BE2C (cell line): ENCODE measurements around the gene C12orf56.
A peak's percentile ranks its signal among the peaks of the same experiment; 100 is the strongest.
"Not testable (repeated sequence)": the region's sequence is repeated elsewhere in the genome, so short reads cannot be mapped to it uniquely, and the experiment has no call there.

Experiments used
- DNase-seq: peaks from one replicate; pipeline ENCODE4 v3.0.0-alpha.2; 2020
- H3K27me3 ChIP-seq: fragments of 250-450 bp; sonication (Bioruptor Pico); 2 replicates; pipeline ENCODE4 v1.5.1; 2020; ENCODE audit warnings: mild to moderate bottlenecking
- H3K36me3 ChIP-seq: fragments of 250-450 bp; sonication (Bioruptor Pico); 2 replicates; pipeline ENCODE4 v1.5.1; 2020; ENCODE audit warnings: mild to moderate bottlenecking
- H3K4me1 ChIP-seq: fragments of 250-450 bp; sonication (Bioruptor Pico); 2 replicates; pipeline ENCODE4 v1.5.1; 2020
- H3K4me3 ChIP-seq: 2 replicates; pipeline ENCODE4 v1.5.1; 2011; ENCODE audit warnings: low read depth, low read length
- H3K9me3 ChIP-seq: fragments of 250-450 bp; sonication (Bioruptor Pico); 2 replicates; pipeline ENCODE4 v1.5.1; 2020
- TF ChIP-seq, protein P1 (sequence below): IDR thresholded peaks from 2 replicates; pipeline ENCODE4 v1.5.1; 2012; ENCODE audit warnings: mild to moderate bottlenecking, low read depth, low read length

The C12orf56 gene

DNA sequence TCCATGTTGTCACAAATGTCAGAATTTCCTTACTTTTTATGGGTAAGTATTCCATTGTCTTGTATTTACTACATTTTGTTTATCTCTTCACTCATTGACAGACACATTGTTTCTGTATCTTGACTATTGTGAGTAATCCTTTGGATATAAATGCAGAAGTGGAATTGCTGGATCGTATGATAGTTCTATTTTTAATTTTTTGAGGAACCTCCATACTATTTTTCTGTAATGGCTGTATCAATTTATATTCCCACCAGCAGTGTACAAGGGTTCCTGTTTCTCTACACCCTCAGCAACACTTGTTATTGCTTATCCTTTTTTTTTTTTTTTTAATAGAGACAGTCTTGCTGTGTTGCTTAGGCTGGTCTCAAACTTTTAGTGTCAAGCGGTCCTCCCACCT is 164.9 kb downstream of the C12orf56 start:
- no peak overlapping the region for H3K4me3 ChIP-seq
- H3K27me3 ChIP-seq = no peaks in the 10 kb centered on the region
- TF ChIP-seq, protein P1, sequence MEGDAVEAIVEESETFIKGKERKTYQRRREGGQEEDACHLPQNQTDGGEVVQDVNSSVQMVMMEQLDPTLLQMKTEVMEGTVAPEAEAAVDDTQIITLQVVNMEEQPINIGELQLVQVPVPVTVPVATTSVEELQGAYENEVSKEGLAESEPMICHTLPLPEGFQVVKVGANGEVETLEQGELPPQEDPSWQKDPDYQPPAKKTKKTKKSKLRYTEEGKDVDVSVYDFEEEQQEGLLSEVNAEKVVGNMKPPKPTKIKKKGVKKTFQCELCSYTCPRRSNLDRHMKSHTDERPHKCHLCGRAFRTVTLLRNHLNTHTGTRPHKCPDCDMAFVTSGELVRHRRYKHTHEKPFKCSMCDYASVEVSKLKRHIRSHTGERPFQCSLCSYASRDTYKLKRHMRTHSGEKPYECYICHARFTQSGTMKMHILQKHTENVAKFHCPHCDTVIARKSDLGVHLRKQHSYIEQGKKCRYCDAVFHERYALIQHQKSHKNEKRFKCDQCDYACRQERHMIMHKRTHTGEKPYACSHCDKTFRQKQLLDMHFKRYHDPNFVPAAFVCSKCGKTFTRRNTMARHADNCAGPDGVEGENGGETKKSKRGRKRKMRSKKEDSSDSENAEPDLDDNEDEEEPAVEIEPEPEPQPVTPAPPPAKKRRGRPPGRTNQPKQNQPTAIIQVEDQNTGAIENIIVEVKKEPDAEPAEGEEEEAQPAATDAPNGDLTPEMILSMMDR = no peak
- no peaks in the 10 kb centered on the region for H3K4me1 ChIP-seq
- H3K9me3 ChIP-seq = no peaks in the 10 kb centered on the region
- DNase-seq = no peak
- no peaks in the 10 kb centered on the region for H3K36me3 ChIP-seq

DNA sequence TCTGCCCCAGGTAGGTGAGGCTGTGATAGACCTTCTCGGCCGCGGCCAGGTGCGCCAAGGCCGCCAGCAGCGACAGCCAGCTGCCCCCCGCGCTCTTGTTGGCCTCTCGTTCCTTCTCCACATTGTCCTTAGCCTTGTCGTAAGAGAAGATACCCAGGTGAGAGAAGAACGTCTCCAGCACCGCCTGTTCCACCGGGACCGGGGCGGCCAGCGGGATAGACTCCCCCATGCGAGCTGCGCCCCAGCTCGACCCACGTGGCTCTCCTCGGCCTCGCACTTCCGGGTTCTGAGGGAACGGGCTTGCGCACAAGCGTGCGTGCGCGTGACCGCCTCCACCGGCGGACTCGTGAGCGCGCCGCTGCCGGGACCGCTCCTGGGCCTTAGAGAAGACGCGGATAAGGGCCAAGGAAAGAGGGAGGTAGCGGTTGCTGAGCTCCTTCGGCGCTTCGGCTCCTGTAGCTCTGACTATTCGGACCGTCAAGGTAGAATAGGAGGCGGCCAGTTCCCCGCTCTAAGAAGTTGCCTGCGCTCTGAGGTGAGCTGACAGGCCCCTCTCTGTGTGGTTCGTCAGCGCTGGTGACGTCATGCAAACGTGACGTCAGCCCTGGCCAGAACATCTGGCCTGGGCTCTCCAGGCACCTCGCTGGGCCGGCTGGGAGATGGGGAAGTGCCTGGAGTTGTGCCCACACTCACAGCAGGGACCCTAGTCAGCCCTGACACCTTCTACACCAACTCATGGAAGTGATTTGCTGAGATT is 168.4 kb downstream of the C12orf56 start, which contains the start of gene KICS2:
TSS of gene KICS2 (minus strand) at position 288 of the 757 bp plus-strand sequence. CDS start at position 229, 59 bp downstream.
- Histone ChIP-seq H3K4me1 (no peaks in the 10 kb centered on the region), H3K9me3 (no peaks in the 10 kb centered on the region), H3K27me3 (no peaks in the 10 kb centered on the region), H3K36me3 (no peaks in the 10 kb centered on the region), H3K4me3 (peak within 1 kb of the TSS; percentile 89)
- TF ChIP-seq, protein P1 = no peak
- peak; percentile 92 for DNase-seq

DNA sequence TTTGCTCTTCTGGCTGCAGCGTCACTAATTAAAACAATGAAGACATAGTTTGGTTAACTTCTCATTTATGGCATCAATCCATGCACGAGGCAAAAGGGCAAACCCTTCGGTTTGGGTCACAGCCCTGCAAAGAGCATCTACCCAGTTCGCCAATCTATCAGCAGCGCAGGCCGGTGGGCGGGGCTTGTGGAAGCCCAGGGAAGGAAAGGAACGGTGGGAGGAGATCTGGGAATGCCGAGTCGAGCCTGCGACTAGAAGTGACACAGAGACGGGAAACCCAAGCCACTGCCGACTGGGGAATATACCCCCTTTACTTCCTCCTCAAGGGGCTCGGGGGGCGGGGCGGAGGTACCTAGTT is 168.9 kb downstream of the C12orf56 start:
- Histone ChIP-seq H3K4me1 (no peaks in the 10 kb centered on the region), H3K9me3 (no peaks in the 10 kb centered on the region), H3K4me3 (peak overlapping the region; percentile 89), H3K36me3 (no peaks in the 10 kb centered on the region), H3K27me3 (no peaks in the 10 kb centered on the region)
- peak; percentile 93 for DNase-seq
- TF ChIP-seq, protein P1 = no peak

DNA sequence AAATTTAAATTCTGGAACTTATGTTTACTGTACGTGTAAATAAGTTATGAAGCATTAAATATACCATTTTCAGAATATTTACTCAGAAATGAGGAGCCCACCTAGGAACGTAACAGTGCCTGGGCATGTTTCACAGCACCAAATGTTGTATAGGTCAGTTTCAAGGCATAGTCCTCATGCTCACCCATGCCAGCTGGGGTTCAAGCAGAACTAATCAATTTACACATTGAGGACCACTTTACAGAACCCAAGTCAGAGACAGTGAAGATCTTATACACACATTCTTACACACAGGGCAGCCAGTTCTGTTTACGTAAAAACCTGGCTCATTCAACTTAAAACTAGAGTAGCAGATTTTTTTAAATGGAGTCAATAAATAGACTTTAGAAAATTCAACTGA is 170.5 kb downstream of the C12orf56 start:
- Histone ChIP-seq H3K27me3 (no peaks in the 10 kb centered on the region), H3K36me3 (no peaks in the 10 kb centered on the region), H3K4me3 (no peak overlapping the region), H3K9me3 (no peaks in the 10 kb centered on the region), H3K4me1 (no peaks in the 10 kb centered on the region)
- DNase-seq = no peak
- TF ChIP-seq, protein P1 = no peak

DNA sequence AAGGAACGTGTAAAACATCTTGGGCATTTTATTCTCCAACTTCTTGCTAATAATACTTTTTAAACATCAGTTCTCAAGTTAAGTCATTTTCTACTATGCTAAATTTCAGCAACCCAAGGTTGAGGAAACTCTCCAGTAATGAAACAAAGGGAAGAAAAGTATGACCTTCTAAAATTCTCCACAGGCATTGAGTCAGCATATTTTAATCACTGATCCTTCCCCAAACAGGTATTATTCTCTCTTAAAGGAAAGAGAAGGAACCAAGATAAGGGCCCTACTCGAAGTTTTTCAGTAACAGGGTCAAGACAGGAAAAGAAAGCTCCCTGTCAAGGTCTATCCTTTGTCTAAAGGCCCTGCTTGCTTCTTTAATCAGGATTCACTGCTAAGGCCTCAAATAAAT is 171.4 kb downstream of the C12orf56 start:
- H3K27me3 ChIP-seq = no peaks in the 10 kb centered on the region
- H3K9me3 ChIP-seq = no peaks in the 10 kb centered on the region
- TF ChIP-seq, protein P1 = no peak
- H3K4me1 ChIP-seq = no peaks in the 10 kb centered on the region
- no peak for DNase-seq
- no peaks in the 10 kb centered on the region for H3K36me3 ChIP-seq
- H3K4me3 ChIP-seq = no peak overlapping the region

DNA sequence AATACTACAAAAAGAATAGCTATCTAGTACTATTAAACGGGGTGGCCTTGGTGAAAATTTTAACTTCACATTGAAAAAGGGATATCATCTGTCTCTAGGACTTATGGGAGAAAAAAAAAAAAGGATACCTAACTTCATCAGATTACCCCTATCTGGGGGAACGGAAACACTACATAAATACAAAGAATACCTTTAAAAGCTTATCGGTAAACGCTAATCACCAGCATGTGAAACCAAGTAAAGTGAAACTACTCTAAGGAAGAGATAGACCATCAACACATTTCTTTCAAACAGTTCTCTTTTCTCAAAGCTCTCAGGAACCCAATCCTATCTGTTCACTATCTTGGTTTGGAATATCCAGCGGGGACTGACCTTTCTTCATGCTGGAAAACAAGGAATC is 172.0 kb downstream of the C12orf56 start:
- Histone ChIP-seq H3K36me3 (no peaks in the 10 kb centered on the region), H3K4me1 (no peaks in the 10 kb centered on the region), H3K4me3 (no peak overlapping the region), H3K9me3 (no peaks in the 10 kb centered on the region), H3K27me3 (no peaks in the 10 kb centered on the region)
- TF ChIP-seq, protein P1 = no peak
- DNase-seq = no peak

DNA sequence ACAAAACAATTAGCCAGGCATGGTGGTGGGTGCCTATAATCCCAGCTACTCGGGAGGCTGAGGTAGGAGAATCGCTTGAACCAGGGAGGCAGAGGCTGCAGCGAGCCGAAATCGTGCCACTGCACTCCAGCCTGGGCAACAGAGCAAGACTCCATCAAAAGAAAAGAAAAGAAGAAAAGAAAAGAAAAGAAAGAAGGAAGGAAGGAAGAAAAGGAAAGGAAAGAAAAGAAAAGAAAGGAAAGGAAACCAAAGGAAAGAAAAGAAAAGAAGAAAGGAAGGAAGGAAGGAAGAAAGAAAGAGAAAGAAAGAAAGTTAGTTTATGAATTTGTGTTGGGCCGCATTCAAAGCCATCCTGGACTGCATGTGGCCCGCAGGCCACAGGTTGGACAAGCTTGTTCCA is 172.9 kb downstream of the C12orf56 start:
- not testable (repeated sequence) for H3K4me1 ChIP-seq, H3K27me3 ChIP-seq, H3K4me3 ChIP-seq, H3K9me3 ChIP-seq, DNase-seq, H3K36me3 ChIP-seq
